Stimulated activated CD8-positive, alpha-beta memory T cell treated with anti-CD3 and anti-CD28 coated beads, Interleukin-15, amount 100 ng/mL, for 4 hours (primary cell): ENCODE measurements around the gene TM9SF2.
"Not testable (repeated sequence)": the region's sequence is repeated elsewhere in the genome, so short reads cannot be mapped to it uniquely, and the experiment has no call there.

Experiments used
- DNase-seq, 2 donors: peaks; one replicate each; pipeline ENCODE4 v3.0.0-alpha.2; 2020; ENCODE audit warnings: low read depth in 2 of 2

The TM9SF2 gene, protein sequence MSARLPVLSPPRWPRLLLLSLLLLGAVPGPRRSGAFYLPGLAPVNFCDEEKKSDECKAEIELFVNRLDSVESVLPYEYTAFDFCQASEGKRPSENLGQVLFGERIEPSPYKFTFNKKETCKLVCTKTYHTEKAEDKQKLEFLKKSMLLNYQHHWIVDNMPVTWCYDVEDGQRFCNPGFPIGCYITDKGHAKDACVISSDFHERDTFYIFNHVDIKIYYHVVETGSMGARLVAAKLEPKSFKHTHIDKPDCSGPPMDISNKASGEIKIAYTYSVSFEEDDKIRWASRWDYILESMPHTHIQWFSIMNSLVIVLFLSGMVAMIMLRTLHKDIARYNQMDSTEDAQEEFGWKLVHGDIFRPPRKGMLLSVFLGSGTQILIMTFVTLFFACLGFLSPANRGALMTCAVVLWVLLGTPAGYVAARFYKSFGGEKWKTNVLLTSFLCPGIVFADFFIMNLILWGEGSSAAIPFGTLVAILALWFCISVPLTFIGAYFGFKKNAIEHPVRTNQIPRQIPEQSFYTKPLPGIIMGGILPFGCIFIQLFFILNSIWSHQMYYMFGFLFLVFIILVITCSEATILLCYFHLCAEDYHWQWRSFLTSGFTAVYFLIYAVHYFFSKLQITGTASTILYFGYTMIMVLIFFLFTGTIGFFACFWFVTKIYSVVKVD

GRCh38 chr13:99501184-99501847 lies at the start of gene TM9SF2:
Gene TM9SF2, plus strand, starts transcription at chr13:99501472. Its CDS starts 135 bp downstream, at chr13:99501607.
- peak; percentile 90 to 92 for DNase-seq

DNA sequence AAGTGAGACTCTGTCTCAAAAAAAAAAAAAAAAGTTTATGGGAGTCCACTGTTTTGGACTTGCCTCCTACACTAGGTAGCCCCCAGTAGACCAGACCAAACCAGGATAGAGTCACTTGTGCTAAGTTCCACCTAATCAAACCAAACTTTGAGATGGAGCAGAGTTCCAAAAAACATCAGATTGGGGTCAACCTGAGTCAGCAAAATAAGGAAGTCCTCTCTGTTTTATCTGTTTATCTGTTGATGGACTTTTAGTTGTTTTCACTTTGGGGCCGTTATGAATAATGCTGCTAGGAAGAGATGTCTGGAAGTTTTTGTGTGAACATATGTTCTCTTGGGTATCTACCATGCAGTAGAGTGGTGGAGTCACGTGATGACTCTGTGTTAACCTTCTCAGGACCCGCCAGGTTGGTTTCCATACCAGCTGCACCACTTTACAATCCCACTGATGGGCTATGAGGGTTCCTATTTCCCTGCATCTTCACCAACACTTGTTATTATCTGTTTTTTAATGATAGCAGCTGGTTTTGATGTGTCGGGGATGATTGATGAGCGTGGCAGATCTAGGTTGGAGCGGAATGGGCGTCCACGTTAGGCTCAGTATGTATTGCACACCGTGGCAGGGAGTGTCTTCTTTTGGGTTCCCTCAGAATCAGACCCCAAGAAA lies 46.6 kb upstream of the TM9SF2 start:
- no peak for DNase-seq

DNA sequence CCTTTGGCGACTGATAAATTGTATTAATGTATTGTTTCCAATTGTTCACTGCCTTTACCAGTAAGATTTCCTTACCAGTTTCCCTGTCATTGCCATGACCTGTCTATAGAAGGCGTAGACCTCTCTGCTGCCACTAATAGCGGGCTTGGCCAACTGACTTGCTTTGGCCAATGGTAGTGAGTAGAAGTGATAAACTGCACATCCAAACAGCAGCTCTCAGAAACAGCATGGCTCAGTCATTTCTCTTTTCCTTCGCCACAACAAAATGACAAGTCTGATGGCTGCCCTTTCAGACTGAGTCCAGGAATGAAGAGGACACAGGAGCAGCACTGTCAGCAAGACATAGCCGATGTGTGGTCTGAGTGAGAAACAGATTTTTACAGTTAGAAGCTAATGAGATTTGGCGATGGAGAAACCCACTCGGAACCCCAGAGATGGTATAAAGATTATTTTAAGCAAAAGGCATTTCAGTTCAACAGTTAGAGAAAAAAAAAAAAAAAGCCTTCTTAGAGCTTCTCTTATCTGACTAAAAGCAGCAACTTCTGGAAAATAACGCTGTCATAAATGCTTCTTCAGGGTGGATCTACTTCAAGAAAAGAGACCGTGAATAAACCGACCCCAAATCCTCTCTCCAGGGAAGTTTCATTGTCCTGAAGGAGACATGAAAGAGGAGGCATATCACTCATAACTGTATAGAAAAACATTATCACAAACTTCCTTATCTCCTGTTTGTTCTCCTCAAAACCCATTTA lies 42.0 kb upstream of the TM9SF2 start:
- no peak for DNase-seq

GRCh38 chr13:99460802-99461201 lies 40.5 kb upstream of the TM9SF2 start:
- DNase-seq: not testable (repeated sequence)

- DNase-seq: no peak
Observed at GRCh38 chr13:99463646-99464397, 37.5 kb upstream of the TM9SF2 start.

GRCh38 chr13:99464441-99464949 lies 36.8 kb upstream of the TM9SF2 start:
- no peak for DNase-seq

GRCh38 chr13:99465454-99465853 lies 35.8 kb upstream of the TM9SF2 start:
- no peak for DNase-seq

GRCh38 chr13:99467764-99468163 lies 33.5 kb upstream of the TM9SF2 start:
- DNase-seq: no peak

- DNase-seq: no peak
Observed at GRCh38 chr13:99469041-99469440, 32.2 kb upstream of the TM9SF2 start.

GRCh38 chr13:99470027-99470426 lies 31.2 kb upstream of the TM9SF2 start:
- no peak for DNase-seq

- no peak for DNase-seq
Observed at GRCh38 chr13:99471221-99472121, 29.8 kb upstream of the TM9SF2 start.

- no peak for DNase-seq
Observed at GRCh38 chr13:99472122-99472440, 29.2 kb upstream of the TM9SF2 start.

- DNase-seq: no peak
Observed at GRCh38 chr13:99473515-99473914, 27.8 kb upstream of the TM9SF2 start.

GRCh38 chr13:99476648-99477047 lies 24.6 kb upstream of the TM9SF2 start:
- no peak for DNase-seq

- DNase-seq: no peak
Observed at GRCh38 chr13:99477493-99477892, 23.8 kb upstream of the TM9SF2 start.

GRCh38 chr13:99481366-99481765 lies 19.9 kb upstream of the TM9SF2 start:
- no peak for DNase-seq

DNA sequence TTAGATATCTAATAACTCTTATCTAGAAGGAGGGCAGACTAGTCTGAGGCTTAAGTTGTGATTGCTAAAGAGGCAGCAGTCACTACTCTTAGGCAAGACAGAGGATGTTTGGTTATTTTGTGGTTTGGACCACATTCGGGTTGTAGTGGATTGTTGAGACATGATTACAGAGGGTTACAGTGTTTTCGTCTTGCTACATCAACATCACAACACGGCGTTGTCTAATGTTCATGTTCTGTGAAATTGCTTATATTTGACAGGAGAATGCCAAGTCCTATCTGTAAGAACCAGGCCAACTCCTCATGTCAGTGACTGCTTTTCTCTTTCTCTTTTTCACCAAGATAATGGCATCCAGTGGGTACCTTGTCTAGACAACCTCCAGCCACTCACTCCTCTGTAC lies 16.8 kb upstream of the TM9SF2 start:
- no peak for DNase-seq

DNA sequence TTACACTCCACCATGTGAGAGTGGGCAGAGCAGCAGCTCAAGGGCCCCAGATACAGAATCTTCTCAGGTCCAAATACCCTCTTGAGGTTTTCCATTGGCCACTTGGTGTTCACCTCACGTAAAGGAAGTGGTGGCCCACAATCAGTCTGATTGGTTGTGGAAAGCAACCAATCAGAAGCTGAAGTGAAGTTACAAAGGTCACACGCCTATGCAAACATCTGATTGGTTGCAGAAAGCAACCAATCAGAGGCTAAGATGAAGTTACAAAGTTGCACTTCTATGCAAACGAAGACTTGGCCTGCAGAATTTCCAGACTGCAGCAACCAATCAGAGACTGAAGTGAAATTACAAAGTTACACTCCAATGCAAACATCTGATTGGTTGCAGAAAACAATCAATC lies 14.3 kb upstream of the TM9SF2 start:
- no peak for DNase-seq

DNA sequence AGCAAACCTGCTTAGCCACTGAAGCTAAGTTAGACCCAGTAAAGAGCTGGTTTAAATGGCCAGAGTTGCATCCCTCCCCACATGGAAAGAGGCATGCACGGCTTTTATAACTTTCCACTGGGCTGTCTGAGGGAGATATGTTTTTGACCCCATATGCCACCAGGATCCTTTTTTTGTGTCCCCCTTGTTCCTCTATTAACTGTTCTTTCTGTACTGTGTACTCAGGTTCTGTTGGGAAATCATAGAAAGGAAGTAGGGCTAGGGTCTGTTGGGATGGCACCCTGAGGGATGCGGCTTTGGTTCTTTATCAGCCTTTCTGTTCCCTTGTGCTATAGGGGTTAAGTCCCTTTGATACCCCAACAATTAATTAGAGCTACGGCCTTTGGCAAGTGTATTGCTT lies 12.2 kb upstream of the TM9SF2 start:
- no peak for DNase-seq

GRCh38 chr13:99491750-99492149 lies 9.5 kb upstream of the TM9SF2 start:
- not testable (repeated sequence) for DNase-seq
